IPS-20b (cell line): Measurements from ENCODE around the gene DIDO1.
A peak's percentile ranks its signal among the peaks of the same experiment; 100 is the strongest.

Source experiments
- H3K27ac ChIP-seq: one replicate; pipeline ENCODE4 v1.5.1; 2013; ENCODE audit warnings: low read length
- H3K27me3 ChIP-seq: 2 replicates; pipeline ENCODE4 v1.6.1; 2013; ENCODE audit warnings: mild to moderate bottlenecking, low read length, inconsistent platforms; ENCODE audit not compliant: insufficient read depth
- H3K36me3 ChIP-seq: 2 replicates; pipeline ENCODE4 v1.6.1; 2013; ENCODE audit warnings: low read depth, mild to moderate bottlenecking, inconsistent platforms, low read length, moderate library complexity; ENCODE audit not compliant: insufficient read depth
- H3K4me1 ChIP-seq: 2 replicates; pipeline ENCODE4 v1.6.1; 2013; ENCODE audit warnings: mild to moderate bottlenecking, control low read depth, inconsistent platforms, low read length, moderate library complexity; ENCODE audit not compliant: insufficient read depth
- H3K4me3 ChIP-seq: 2 replicates; pipeline ENCODE4 v1.5.1; 2013; ENCODE audit warnings: mild to moderate bottlenecking, low read length, inconsistent platforms
- H3K9ac ChIP-seq: 2 replicates; pipeline ENCODE4 v1.6.1; 2013; ENCODE audit warnings: low read depth, mild to moderate bottlenecking, inconsistent platforms, low read length, moderate library complexity
- H3K9me3 ChIP-seq: 2 replicates; pipeline ENCODE4 v1.6.1; 2013; ENCODE audit warnings: mild to moderate bottlenecking, low read depth, low read length, inconsistent platforms; ENCODE audit not compliant: insufficient read depth

Gene DIDO1

GRCh38 chr20:62835931-62836861 lies 90.1 kb downstream of the DIDO1 start:
- Histone ChIP-seq H3K9ac (no peak overlapping the region), H3K4me3 (no peak overlapping the region), H3K4me1 (no peaks in the 10 kb centered on the region)

DNA sequence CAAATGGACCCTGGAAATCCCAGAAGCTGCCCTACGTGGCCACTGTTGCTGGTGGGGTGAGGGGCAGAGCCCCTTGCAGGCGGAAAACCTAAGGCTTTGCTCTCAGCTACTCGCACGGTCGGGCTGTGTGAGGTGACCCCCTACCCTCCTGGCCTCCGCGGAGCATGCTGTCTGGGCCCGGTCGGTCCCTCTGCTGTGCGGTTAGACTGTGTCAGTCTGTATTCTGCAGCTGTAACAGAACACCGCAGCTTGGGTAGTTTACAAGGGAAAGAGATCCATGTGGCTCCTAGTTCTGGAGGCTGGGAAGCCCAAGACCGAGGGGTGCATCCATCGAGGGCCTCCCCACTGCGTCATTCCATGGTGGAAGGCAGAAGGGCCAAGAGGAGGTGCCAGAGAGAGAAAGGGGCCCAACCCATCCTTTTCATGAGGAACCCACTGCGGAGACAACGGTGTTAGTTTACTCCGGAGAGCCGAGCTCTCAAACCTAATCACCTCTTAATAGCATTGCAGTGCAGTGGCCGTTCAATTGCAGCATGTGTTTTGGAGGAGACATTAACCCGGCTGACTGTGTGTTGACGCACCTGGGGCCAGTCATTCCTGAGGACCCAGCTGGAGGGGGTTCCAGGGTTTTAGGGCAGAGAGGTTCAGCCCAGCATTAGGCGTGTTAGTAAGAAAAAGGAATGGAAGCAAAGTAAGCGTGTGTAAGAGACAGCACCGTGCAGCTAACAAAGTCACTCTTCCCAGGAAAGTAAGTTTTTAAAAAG lies 91.2 kb downstream of the DIDO1 start:
- no peak overlapping the region for H3K4me3 ChIP-seq
- H3K27ac ChIP-seq = no peak overlapping the region
- H3K36me3 ChIP-seq = peaks cover 19% of the 10 kb centered on the region
- no peaks in the 10 kb centered on the region for H3K4me1 ChIP-seq
- H3K9ac ChIP-seq = no peak overlapping the region
- H3K9me3 ChIP-seq = no peaks in the 10 kb centered on the region
- H3K27me3 ChIP-seq = no peaks in the 10 kb centered on the region

More at GRCh38 chr20:62835931-62836861, 90.1 kb downstream of the DIDO1 start:
- H3K27ac ChIP-seq = no peak overlapping the region
- H3K9me3 ChIP-seq = no peaks in the 10 kb centered on the region
- no peaks in the 10 kb centered on the region for H3K27me3 ChIP-seq
- H3K36me3 ChIP-seq = peaks cover 24% of the 10 kb centered on the region

GRCh38 chr20:62832951-62833391 lies 93.3 kb downstream of the DIDO1 start:
- 0 out of 2 replicates have a peak overlapping the region, but pooled peaks have one; percentile 32 for H3K9ac ChIP-seq
- no peak overlapping the region for H3K27ac ChIP-seq
- H3K27me3 ChIP-seq = no peaks in the 10 kb centered on the region
- H3K4me1 ChIP-seq = no peaks in the 10 kb centered on the region
- no peaks in the 10 kb centered on the region for H3K9me3 ChIP-seq
- H3K36me3 ChIP-seq = peaks cover 11% of the 10 kb centered on the region
- H3K4me3 ChIP-seq = no peak overlapping the region

DNA sequence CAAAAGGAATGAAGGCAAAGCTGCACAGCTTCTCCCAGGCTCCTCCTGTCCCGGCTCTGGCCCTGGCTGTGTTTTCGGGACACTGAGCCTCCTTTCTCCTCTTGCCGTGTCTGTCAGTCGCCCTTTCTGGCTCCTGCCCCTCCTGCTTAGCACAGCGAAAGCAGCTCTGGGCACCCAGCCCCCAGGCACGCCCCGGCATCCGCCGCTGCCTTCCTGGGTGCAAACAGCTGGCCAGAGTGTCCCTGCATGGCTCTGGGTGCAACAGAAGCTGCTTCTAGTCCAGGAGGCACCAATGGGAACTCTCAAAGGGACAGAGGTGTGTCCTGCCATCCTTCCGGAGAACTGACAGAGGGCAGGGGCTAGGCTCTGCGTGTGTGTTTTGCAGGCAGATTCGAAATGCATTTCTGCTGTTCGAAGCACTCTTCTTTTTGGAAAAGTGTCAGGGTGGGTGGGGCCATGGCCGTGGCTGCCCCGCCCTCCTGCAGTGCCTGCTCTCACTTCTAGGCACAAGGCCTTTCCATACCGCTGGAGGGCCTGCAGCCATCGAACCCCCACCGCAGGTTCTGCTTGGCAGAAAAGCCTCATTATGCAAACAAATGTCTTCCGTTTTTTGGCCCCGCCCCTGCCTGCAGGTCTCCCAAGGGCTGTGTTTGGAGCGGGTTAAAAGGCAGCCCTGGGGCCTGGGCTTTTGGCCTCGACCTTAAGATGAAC lies 93.9 kb downstream of the DIDO1 start:
- Histone ChIP-seq H3K27ac (no peak overlapping the region), H3K4me3 (no peak overlapping the region), H3K9me3 (no peaks in the 10 kb centered on the region), H3K36me3 (peaks cover 10% of the 10 kb centered on the region), H3K4me1 (no peaks in the 10 kb centered on the region), H3K27me3 (no peaks in the 10 kb centered on the region), H3K9ac (0 out of 2 replicates have a peak overlapping the region, but pooled peaks have one; percentile 32)

DNA sequence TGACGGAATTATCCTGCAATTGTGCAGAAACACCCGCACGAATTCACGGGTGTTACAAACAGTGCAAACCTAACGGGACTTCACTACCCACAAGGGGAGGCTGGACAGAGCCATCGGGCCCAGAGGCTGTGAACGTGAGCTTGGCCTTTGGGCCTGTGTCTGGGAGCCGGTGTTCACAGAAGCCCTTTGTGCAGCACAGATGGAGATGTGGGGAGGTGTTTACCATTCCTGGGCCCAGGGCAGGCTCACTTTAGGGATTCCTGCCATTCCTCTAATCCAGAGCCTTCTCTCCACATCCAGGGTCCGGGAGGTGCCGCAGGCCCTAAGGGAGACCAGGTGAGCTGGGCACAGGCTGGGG lies 94.5 kb downstream of the DIDO1 start:
- peaks cover 10% of the 10 kb centered on the region for H3K36me3 ChIP-seq
- no peak overlapping the region for H3K27ac ChIP-seq
- H3K27me3 ChIP-seq = no peaks in the 10 kb centered on the region
- H3K9me3 ChIP-seq = no peaks in the 10 kb centered on the region
- H3K9ac ChIP-seq = no peak overlapping the region; the same call in 1 of the 2 replicates
- no peaks in the 10 kb centered on the region for H3K4me1 ChIP-seq
- no peak overlapping the region for H3K4me3 ChIP-seq

DNA sequence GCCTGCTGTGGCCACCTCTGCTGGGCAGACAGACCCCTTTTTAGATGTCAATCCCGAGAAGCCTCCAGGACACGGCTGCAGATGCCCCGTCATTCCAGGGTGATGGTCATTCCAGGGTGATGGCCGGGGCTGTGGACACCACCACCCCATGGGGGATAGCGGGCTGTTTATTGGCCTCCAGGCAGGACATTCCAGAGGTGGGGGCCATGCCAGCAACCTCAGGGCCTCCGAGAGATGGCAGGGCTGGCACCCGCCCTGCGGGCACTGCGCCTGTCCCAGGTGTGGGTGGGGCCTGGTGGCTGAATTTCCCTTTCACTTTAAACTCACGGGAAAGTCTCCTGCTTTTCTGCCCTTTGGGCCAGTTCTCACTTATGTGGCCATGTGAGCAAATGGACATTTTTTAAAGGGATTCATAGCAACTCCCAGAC lies 94.9 kb downstream of the DIDO1 start:
- Histone ChIP-seq H3K9ac (no peak overlapping the region), H3K36me3 (peaks cover 10% of the 10 kb centered on the region), H3K4me3 (no peak overlapping the region), H3K4me1 (no peaks in the 10 kb centered on the region), H3K9me3 (no peaks in the 10 kb centered on the region), H3K27me3 (no peaks in the 10 kb centered on the region), H3K27ac (no peak overlapping the region)

GRCh38 chr20:62830821-62831220 lies 95.5 kb downstream of the DIDO1 start:
- Histone ChIP-seq H3K9ac (no peak overlapping the region), H3K27ac (no peak overlapping the region), H3K4me1 (no peaks in the 10 kb centered on the region), H3K36me3 (peaks cover 10% of the 10 kb centered on the region), H3K27me3 (no peaks in the 10 kb centered on the region), H3K9me3 (no peaks in the 10 kb centered on the region), H3K4me3 (no peak overlapping the region)

DNA sequence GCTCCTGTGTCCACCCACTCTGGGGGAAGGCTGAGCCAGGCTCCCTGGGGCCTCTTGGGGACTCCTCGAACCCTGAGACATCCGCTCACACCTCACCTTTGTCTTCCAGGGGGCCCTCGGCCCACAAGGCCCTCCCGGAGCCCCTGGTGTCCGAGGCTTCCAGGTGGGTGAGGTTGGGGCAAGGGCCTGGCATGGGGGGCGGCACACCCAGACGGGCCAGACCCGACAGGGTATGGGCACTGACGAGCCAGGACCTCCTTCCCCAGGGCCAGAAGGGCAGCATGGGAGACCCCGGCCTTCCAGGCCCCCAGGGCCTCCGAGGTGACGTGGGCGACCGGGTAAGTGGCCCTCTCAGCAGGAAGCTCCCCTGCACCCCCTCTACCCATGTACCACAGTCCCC lies 96.1 kb downstream of the DIDO1 start:
- H3K27ac ChIP-seq = no peak overlapping the region
- H3K4me3 ChIP-seq = no peak overlapping the region
- H3K9me3 ChIP-seq = no peaks in the 10 kb centered on the region
- H3K27me3 ChIP-seq = no peaks in the 10 kb centered on the region
- H3K9ac ChIP-seq = no peak overlapping the region
- H3K36me3 ChIP-seq = peaks cover 5% of the 10 kb centered on the region
- H3K4me1 ChIP-seq = no peaks in the 10 kb centered on the region; the same call in 1 of the 2 replicates

DNA sequence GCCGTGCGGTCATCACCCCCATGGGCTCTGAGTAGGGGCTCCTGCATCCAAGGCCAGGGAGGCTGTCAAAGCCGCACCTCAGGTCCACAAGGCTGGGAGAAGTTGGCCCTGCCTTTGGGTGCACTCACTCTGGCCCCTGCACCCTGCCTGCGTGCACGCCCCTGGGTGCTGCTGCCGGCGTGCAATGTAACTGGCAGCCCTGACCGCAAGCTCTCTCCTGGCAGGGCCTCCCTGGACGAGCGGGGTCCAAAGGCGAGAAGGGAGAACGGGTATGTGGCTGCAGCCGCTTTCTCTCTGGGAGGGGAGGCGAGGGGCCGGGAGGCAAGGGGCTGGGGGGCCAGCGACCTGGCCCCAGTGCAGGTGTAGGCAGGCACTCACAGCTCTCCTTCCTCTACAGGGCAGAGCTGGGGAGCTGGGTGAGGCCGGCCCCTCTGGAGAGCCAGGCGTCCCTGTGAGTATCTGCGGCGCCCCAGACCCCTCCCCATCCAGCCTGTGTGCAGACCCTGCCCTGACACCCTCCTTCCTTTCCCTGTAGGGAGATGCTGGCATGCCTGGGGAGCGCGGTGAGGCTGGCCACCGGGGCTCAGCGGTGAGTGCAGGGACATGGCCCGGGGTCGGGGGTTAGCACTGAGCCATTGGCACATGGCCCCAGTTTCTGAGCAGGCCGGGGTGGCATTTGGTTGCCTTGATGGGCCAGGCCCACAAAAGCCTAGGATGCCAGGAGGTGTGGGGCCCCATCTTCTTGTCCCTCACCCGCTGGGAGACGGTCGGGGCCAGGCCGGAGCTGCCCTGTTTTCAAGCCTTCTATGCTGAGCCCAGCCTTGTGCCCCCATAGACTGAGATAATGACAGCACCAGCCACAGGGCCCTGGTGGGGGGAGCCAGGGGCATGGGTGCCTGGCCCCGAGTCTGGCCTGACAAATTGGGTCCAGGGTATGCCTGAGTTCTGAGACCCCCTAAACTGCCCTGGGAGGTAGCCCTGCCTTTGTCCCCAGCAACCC lies 96.8 kb downstream of the DIDO1 start:
- Histone ChIP-seq H3K27me3 (no peaks in the 10 kb centered on the region), H3K36me3 (peaks cover 3% of the 10 kb centered on the region), H3K4me3 (no peak overlapping the region), H3K9ac (no peak overlapping the region), H3K27ac (no peak overlapping the region), H3K4me1 (peaks cover 2% of the 10 kb centered on the region; the same call in 1 of the 2 replicates), H3K9me3 (no peaks in the 10 kb centered on the region)

- Histone ChIP-seq H3K9ac (no peak overlapping the region), H3K9me3 (no peaks in the 10 kb centered on the region), H3K4me1 (peaks cover 3% of the 10 kb centered on the region; the same call in 1 of the 2 replicates), H3K36me3 (no peaks in the 10 kb centered on the region; the same call in none of the 2 replicates), H3K27ac (no peak overlapping the region), H3K4me3 (no peak overlapping the region), H3K27me3 (no peaks in the 10 kb centered on the region)
Observed at GRCh38 chr20:62828511-62829230, 97.6 kb downstream of the DIDO1 start.
